HCT116 (cell line): ENCODE results near the gene SMIM33. TPM values are rescaled to one million over a fixed set of nuclear protein-coding genes. Genes with fewer than 3 reads are reported as not detected.

Experiments
- ATAC-seq: fragments of 200-7000 bp; cut with Tn5 transposase; 2 replicates; pipeline ENCODE4 v1.9.1; 2020; ENCODE audit warnings: mild to moderate bottlenecking, moderate library complexity
- BruUV-seq: library from RNA; stranded (reverse); fragments of 400-500 nt; replicated peaks from 2 replicates; lab custom pipeline; 2021; lab: Mats Ljungman, UMichigan
- CTCF ChIA-PET: fragments of 300-600 bp; sonication (Branson Sonifier 250); formaldehyde crosslinking; loops from one replicate; lab custom pipeline; 2021; ENCODE audit warnings: antibody characterized with exemption; lab: Charles Lee
- POLR2A ChIA-PET: fragments of 300-600, 350-600 bp; sonication (Branson Sonifier 250); formaldehyde crosslinking; loops from one replicate; lab custom pipeline; 2021; ENCODE audit warnings: antibody characterized with exemption; lab: Charles Lee
- RAD21 ChIA-PET, 2 experiments: fragments of 300-600 bp; sonication (Branson Sonifier 250); formaldehyde crosslinking; loops; one replicate each; lab custom pipeline; 2023; ENCODE audit warnings: low total read pairs in 2 of 2; ENCODE audit not compliant: uncharacterized antibody in 2 of 2, unreplicated experiment in 2 of 2, low non-redundant PET in 1 of 2; lab: Charles Lee
- DNase-seq: peaks from one replicate; pipeline ENCODE4 v3.0.0-alpha.2; 2010; ENCODE audit warnings: low read depth, low spot score
- H2AFZ ChIP-seq: fragments of 200-600 bp; shearing (Covaris generic), sonication (generic); 2 replicates; pipeline ENCODE4 v1.6.1; 2017; ENCODE audit warnings: low read depth, mixed run types, mixed read lengths, antibody characterized with exemption, low read length; ENCODE audit not compliant: poor library complexity, severe bottlenecking
- H3K27ac ChIP-seq: 2 replicates; pipeline ENCODE4 v1.5.1; 2012; ENCODE audit warnings: low read depth, low read length
- H3K27me3 ChIP-seq: fragments of 200-600 bp; sonication (generic); 2 replicates; pipeline ENCODE4 v1.6.1; 2016; ENCODE audit warnings: mixed run types, low read length, mixed read lengths; ENCODE audit not compliant: insufficient read depth
- H3K36me3 ChIP-seq, 2 experiments: fragments of 200-500 bp in 1 of 2; fragments of 200-600 bp in 1 of 2; sonication (Bioruptor generic) in 1 of 2; sonication (generic) in 1 of 2; 2 replicates each; pipeline versions ENCODE4 v1.5.1 to v1.6.1; 2014 to 2016; ENCODE audit warnings: low read length in 2 of 2, inconsistent platforms in 1 of 2, mixed read lengths in 1 of 2, mixed run types in 1 of 2; ENCODE audit not compliant: insufficient read depth in 2 of 2, control insufficient read depth in 1 of 2
- H3K4me1 ChIP-seq, 2 experiments: fragments of 200-600 bp in 1 of 2; sonication (generic) in 1 of 2; 2 replicates each; pipeline versions ENCODE4 v1.5.1 to v1.6.1; 2012 to 2017; ENCODE audit warnings: low read length in 2 of 2, inconsistent platforms in 1 of 2, mild to moderate bottlenecking in 1 of 2, mixed read lengths in 1 of 2, mixed run types in 1 of 2, moderate library complexity in 1 of 2; ENCODE audit not compliant: insufficient read depth in 2 of 2, control insufficient read depth in 1 of 2
- H3K4me2 ChIP-seq: fragments of 200-600 bp; sonication (generic); 2 replicates; pipeline ENCODE4 v1.6.1; 2017; ENCODE audit warnings: mixed run types, low read length, mixed read lengths
- H3K4me3 ChIP-seq, 2 experiments: fragments of 200-600 bp in 1 of 2; sonication (generic) in 1 of 2; replicated peaks in 1 of 2; 2 replicates each; pipeline ENCODE4 v1.5.1; 2011 to 2016; ENCODE audit warnings: low read length in 2 of 2, control low read depth in 1 of 2, low read depth in 1 of 2, mild to moderate bottlenecking in 1 of 2, mixed read lengths in 1 of 2, mixed run types in 1 of 2
- H3K79me2 ChIP-seq: fragments of 200-600 bp; sonication (generic); 2 replicates; pipeline ENCODE4 v1.6.1; 2017; ENCODE audit warnings: mild to moderate bottlenecking, mixed run types, low read length, moderate library complexity, mixed read lengths; ENCODE audit not compliant: insufficient read depth
- H3K9ac ChIP-seq: fragments of 200-600 bp; sonication (generic); 2 replicates; pipeline ENCODE4 v1.6.1; 2016; ENCODE audit warnings: low read length, mixed read lengths
- H3K9me2 ChIP-seq: fragments of 200-600 bp; sonication (generic), shearing (Covaris generic); 2 replicates; pipeline ENCODE4 v1.6.1; 2017; ENCODE audit warnings: mixed run types, mild to moderate bottlenecking, moderate library complexity; ENCODE audit not compliant: insufficient read depth
- H3K9me3 ChIP-seq, 2 experiments: fragments of 200-500 bp in 1 of 2; fragments of 200-600 bp in 1 of 2; sonication (Bioruptor generic) in 1 of 2; sonication (generic) in 1 of 2; 2 replicates each; pipeline ENCODE4 v1.6.1; 2014 to 2017; ENCODE audit warnings: low read length in 2 of 2, mixed read lengths in 2 of 2, inconsistent platforms in 1 of 2, low read depth in 1 of 2, mild to moderate bottlenecking in 1 of 2, mixed run types in 1 of 2, moderate library complexity in 1 of 2; ENCODE audit not compliant: control insufficient read depth in 1 of 2, insufficient read depth in 1 of 2
- H4K20me1 ChIP-seq: fragments of 200-600 bp; sonication (generic), shearing (Covaris generic); 2 replicates; pipeline ENCODE4 v1.6.1; 2017; ENCODE audit warnings: mixed run types, mild to moderate bottlenecking, moderate library complexity; ENCODE audit not compliant: insufficient read depth
- CEBPB ChIP-seq: IDR thresholded peaks from 2 replicates; pipeline ENCODE4 v1.6.1; 2012; ENCODE audit warnings: low read depth
- EGR1 ChIP-seq: IDR thresholded peaks from 2 replicates; pipeline ENCODE4 v1.6.1; 2012; ENCODE audit warnings: low read depth
- EZH2 ChIP-seq: fragments of 200-600 bp; sonication (generic); IDR thresholded peaks from 2 replicates; pipeline ENCODE4 v1.6.1; 2017; ENCODE audit warnings: antibody characterized with exemption, mixed run types
- FOSL1 ChIP-seq: IDR thresholded peaks from 2 replicates; pipeline ENCODE4 v1.6.1; 2012; ENCODE audit warnings: low read depth
- JUND ChIP-seq: IDR thresholded peaks from 2 replicates; pipeline ENCODE4 v1.6.1; 2012
- REST ChIP-seq: IDR thresholded peaks from 2 replicates; pipeline ENCODE4 v1.6.1; 2012; ENCODE audit warnings: low read depth
- SIN3A ChIP-seq: IDR thresholded peaks from 2 replicates; pipeline ENCODE4 v1.6.1; 2012; ENCODE audit warnings: low read depth
- SP1 ChIP-seq: IDR thresholded peaks from 2 replicates; pipeline ENCODE4 v1.6.1; 2012; ENCODE audit warnings: low read depth
- SRF ChIP-seq: IDR thresholded peaks from 2 replicates; pipeline ENCODE4 v1.6.1; 2012; ENCODE audit warnings: low read depth
- TCF7L2 ChIP-seq: IDR thresholded peaks from 2 replicates; pipeline ENCODE4 v1.7.0; 2011; ENCODE audit warnings: borderline replicate concordance, inconsistent platforms; ENCODE audit not compliant: insufficient read depth, insufficient read length; ENCODE audit errors: extremely low read depth
- YY1 ChIP-seq: IDR thresholded peaks from 2 replicates; pipeline ENCODE4 v1.6.1; 2011; ENCODE audit warnings: low read length, low read depth, moderate library complexity, mild to moderate bottlenecking; ENCODE audit not compliant: insufficient replicate concordance; ENCODE audit errors: extremely low read depth
- ZNF274 ChIP-seq: fragments of 200-500 bp; sonication (Bioruptor generic); IDR thresholded peaks from 2 replicates; pipeline ENCODE4 v1.6.1; 2014; ENCODE audit warnings: mild to moderate bottlenecking, low read depth, low read length, inconsistent platforms
- intact Hi-C: fragments of 100-400 bp; cut with micrococcal nuclease; formaldehyde crosslinking; loops from 2 replicates; pipeline ENCODE4 v1.10.0; 2022
- total RNA-seq: library from RNA; stranded (reverse); gene quantifications from one replicate; pipeline ENCODE4 v1.2.1, GENCODE V29; 2021; ENCODE audit not compliant: unreplicated experiment
- TF ChIP-seq, protein P1 (sequence below): IDR thresholded peaks from 2 replicates; pipeline ENCODE4 v1.6.1; 2011; ENCODE audit warnings: mild to moderate bottlenecking, low read length, moderate library complexity; ENCODE audit not compliant: insufficient replicate concordance; ENCODE audit errors: extremely low read depth

The SMIM33 gene
- total RNA-seq, 1 experiment from 2014 or later = not detected

- Histone ChIP-seq H2AFZ (no peak overlapping the region), H4K20me1 (no peaks in the 10 kb centered on the region), H3K79me2 (no peaks in the 10 kb centered on the region), H3K4me2 (no peak overlapping the region), H3K27me3 (no peaks in the 10 kb centered on the region), H3K9me2 (no peaks in the 10 kb centered on the region), H3K36me3 (no peaks in the 10 kb centered on the region), H3K9ac (no peak overlapping the region), H3K9me3 (no peaks in the 10 kb centered on the region), H3K4me1 (peaks cover 12 to 13% of the 10 kb centered on the region in 2 experiments), H3K27ac (no peak overlapping the region), H3K4me3 (no peak overlapping the region)
- DNase-seq (no peak), ATAC-seq (no peak)
- RAD21 ChIA-PET = no interaction called here
- no TSS peak for BruUV-seq
- no peak for TF ChIP-seq YY1
- TF ChIP-seq ZNF274 = no peak
- TF ChIP-seq FOSL1 = no peak
- no peak for TF ChIP-seq TCF7L2
- TF ChIP-seq REST = no peak
- TF ChIP-seq JUND = no peak
- no peak for TF ChIP-seq CEBPB
- TF ChIP-seq SP1 = no peak
- no peak for TF ChIP-seq EZH2
- no peak for TF ChIP-seq EGR1
- TF ChIP-seq SIN3A = no peak
- TF ChIP-seq, protein P1, sequence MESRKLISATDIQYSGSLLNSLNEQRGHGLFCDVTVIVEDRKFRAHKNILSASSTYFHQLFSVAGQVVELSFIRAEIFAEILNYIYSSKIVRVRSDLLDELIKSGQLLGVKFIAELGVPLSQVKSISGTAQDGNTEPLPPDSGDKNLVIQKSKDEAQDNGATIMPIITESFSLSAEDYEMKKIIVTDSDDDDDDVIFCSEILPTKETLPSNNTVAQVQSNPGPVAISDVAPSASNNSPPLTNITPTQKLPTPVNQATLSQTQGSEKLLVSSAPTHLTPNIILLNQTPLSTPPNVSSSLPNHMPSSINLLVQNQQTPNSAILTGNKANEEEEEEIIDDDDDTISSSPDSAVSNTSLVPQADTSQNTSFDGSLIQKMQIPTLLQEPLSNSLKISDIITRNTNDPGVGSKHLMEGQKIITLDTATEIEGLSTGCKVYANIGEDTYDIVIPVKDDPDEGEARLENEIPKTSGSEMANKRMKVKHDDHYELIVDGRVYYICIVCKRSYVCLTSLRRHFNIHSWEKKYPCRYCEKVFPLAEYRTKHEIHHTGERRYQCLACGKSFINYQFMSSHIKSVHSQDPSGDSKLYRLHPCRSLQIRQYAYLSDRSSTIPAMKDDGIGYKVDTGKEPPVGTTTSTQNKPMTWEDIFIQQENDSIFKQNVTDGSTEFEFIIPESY = no peak
- no peak for TF ChIP-seq SRF
- CTCF ChIA-PET = no interaction called here
- POLR2A ChIA-PET = no interaction called here
- intact Hi-C loops = no loop called here
Observed at GRCh38 chr5:139488260-139488659, 17.5 kb downstream of the SMIM33 start.
